Skin epidermis (tissue), 12 donors: Measurements from ENCODE around the gene ARMH4.
"Not testable (repeated sequence)": the region's sequence is repeated elsewhere in the genome, so short reads cannot be mapped to it uniquely, and the experiment has no call there.

Experiments
- H3K27ac ChIP-seq, 21 experiments: fragments of 200-600 bp; sonication (generic) in 11 of 21; one replicate each; pipeline ENCODE4 v1.5.0; 2020; ENCODE audit warnings: mild to moderate bottlenecking in 3 of 21, inconsistent platforms in 2 of 21, moderate library complexity in 2 of 21
- H3K4me3 ChIP-seq, 7 experiments: fragments of 200-600 bp; sonication (generic) in 2 of 7; one replicate each; pipeline ENCODE4 v1.5.0; 2020; ENCODE audit warnings: inconsistent platforms in 2 of 7, mild to moderate bottlenecking in 2 of 7, moderate library complexity in 1 of 7

ARMH4 gene

DNA sequence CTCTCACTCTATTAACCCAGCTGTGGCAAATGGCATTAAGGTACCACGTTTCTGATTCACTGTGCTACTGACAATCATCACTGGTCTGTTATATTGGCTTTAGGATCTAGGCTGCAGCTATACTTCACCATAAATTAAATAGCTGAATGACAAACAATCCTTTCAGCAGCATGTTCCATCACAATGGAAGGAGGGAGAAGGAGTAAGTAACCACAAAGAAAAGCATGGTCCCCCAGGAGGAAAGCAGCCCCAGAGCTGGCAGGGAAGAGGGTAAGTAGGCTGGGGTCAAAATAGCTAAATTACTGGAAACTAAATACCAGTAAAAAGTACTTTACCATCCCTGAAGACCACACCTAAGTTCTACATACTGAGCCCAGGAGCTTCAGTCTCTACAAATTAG lies 2.8 kb downstream of the ARMH4 start:
- Histone ChIP-seq H3K4me3 (no peak overlapping the region), H3K27ac (no peak overlapping the region)

DNA sequence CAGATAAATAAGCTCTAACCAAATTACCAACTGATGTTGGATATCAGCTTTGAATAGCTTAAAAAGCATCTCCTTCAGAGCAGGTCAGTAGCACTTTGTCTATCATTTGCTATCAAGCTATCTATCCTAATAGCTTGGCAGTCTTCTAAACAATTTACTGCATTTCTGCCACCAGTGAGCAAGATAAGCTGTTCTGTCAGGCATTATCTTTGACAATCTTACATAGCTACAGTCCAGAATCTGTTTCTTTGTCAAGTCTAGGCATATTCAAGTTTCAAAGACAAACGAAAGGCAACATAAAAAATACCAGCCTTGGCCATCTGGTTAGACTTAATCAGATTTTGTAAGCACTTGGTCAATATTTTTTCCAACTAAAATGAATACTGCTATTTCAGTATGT lies 5.6 kb downstream of the ARMH4 start:
- Histone ChIP-seq H3K4me3 (no peak overlapping the region), H3K27ac (no peak overlapping the region)

DNA sequence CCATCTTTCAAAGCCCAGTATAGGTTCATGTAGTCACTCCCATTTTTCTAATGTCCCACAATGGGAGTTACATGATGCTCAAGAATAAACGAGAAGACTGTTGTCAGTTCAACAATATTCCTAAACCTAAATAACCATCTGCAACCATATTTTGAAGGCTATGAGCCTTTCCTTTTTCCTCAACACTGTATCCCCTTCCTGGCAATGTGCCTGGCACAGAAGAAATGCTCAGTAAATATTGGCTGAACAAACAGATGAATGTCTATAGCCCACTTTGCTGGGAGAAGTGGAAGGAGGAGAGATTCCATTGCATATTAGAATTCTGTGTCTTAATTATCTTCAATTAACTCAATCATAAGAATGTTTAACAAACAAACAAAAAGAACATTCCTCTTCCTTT lies 6.1 kb downstream of the ARMH4 start:
- Histone ChIP-seq H3K27ac (no peak overlapping the region), H3K4me3 (no peak overlapping the region)

- no peak overlapping the region for H3K27ac ChIP-seq
- no peak overlapping the region for H3K4me3 ChIP-seq
Measured at GRCh38 chr14:58143106-58143505, 8.9 kb downstream of the ARMH4 start.

DNA sequence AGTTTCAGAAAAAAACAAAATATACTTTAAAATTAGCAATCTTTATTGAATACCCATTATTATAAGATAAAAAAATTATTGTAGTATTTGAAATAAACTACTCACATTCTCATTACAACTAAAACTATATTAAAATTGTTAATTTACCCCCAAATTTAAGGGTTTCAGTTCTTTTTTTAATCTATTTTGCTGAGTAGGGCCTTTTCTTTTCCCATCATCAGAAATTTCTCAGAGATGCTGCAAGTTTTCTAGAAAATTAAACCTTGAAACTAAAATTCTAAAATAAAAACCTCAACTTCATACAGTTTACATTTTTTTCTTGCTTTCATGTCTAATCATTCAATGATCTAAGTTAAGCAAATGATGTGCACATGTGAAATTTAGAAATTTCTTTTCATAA lies 10.1 kb downstream of the ARMH4 start:
- no peak overlapping the region for H3K27ac ChIP-seq
- H3K4me3 ChIP-seq: no peak overlapping the region

DNA sequence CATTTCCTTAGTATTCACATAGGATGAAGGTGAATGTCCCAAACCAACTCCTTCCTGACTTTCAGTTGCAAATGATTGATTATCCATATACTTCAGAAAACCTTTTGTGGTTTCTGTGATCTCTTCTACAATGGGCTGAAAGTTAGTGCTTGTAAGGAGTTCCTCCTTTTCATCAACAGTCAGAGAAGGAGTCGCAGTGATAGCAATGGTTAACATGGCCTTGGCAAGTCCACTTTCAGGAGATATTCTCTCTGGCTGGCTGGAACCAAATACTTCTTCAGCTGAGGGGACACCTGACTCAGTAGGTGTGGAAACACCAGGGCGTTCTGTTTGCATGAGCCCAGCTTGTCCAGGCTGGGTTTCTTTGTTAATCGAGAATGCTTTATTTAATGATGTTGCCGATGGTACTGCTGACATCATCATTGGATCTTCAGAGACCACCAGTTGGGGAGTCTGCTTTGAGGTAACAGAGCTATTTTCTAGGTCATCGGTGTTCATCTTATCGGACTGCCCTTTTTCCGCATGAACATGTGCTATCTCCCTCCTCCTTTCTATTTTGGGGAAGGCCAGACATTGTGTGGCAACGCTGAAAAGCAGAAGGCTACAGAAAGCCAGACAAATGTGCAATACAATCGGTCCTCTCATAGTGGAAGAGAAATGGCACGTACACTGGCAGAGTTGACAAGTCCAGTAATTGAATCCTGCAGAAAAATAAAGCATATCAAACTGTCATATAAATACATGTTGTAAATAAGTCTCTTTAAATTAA lies 13.1 kb downstream of the ARMH4 start:
- H3K4me3 ChIP-seq: no peak overlapping the region

DNA sequence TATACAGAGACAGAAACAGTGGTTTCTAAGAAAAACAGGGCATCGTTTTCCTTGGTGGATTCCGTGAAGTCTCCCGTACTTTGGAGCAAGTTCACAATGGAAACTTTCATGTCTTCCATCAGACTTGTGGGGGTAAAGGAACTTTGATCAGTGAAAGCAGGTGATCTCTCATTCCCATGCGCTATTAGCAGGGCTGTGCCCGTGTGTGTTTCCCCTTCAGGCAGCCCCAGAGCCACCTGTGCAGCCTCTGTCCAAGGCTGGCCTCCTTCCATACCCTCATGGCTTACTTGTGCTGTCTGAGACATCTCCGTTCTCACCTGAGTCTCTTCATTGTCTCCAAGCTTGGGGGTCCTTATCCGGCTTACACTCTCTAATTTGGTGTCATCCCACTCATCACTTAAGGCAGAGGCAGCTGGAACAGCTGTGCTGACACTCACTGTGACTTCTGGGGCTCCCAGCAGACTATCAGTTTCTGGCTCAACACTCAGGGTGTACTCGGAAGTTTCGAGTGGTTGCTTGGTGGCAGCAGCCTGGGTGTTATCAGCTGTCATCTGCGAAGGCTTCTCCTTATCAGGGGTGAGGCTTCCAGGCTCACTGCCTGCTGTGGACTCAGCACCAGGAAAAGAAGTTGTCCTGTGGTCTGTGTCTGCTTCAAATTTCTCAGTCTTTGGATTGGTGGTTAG lies 13.8 kb downstream of the ARMH4 start:
- no peak overlapping the region for H3K4me3 ChIP-seq
- no peak overlapping the region for H3K27ac ChIP-seq

More for the DNA sequence above, 13.1 kb downstream of the ARMH4 start:
- H3K27ac ChIP-seq: no peak overlapping the region

DNA sequence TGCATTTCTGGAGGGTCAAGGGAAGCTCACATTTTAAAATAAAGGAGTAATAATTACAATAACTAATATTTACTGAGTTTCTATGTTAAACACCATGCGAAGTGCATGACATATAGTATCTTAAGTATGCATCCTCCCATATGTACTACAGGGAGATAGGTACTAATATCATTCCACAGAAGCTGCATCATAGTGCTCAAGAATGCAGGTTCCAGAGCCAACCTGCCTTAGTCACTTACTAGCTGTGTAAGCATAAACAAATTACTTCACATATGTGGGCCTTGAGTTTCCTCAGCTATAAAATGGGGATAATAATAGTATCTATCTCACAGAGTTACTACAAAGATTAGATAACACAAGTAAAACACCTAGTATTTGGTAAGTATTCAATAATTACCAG lies 18.3 kb downstream of the ARMH4 start:
- Histone ChIP-seq H3K27ac (no peak overlapping the region), H3K4me3 (no peak overlapping the region)

DNA sequence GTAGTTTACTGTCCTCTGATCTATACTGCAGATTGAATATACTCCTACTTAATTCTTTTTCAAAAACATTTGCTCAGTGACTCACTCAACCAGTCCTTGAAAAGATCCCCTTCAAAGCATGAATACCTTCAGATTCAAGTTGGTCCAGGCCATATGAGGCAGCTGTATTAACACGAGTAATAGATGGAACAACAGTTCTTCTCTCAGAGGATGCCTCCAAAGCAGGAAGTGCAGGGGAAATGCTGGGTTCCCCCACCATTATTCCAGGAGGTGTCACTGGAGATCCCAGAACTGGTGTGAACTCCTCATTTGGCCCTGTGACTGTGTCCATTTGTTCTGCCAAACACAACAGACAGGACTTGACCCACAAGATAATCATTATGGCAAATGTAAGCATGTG lies 20.6 kb downstream of the ARMH4 start:
- H3K27ac ChIP-seq: no peak overlapping the region
- H3K4me3 ChIP-seq: no peak overlapping the region

GRCh38 chr14:58130116-58130782 lies 21.8 kb downstream of the ARMH4 start:
- Histone ChIP-seq H3K27ac (no peak overlapping the region), H3K4me3 (no peak overlapping the region)

DNA sequence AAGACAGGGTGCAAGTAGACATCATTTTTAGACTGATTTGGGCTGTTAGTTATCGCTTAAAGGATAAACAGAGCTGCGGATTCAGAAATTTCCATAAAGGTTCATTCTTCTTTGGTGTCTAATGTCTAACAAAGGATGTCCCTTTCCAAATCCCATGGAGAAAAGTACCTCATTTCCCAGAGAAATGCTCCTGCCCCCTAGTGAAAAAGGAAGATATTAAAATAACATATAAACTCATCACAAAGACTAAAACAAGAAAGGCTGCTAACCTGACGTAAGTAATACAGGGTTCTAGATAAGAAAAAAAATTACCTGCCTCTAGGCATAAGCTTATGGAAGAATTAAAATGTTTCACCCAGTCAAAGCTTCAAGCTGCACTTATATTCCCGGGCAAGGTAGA lies 22.8 kb downstream of the ARMH4 start:
- no peak overlapping the region for H3K4me3 ChIP-seq

DNA sequence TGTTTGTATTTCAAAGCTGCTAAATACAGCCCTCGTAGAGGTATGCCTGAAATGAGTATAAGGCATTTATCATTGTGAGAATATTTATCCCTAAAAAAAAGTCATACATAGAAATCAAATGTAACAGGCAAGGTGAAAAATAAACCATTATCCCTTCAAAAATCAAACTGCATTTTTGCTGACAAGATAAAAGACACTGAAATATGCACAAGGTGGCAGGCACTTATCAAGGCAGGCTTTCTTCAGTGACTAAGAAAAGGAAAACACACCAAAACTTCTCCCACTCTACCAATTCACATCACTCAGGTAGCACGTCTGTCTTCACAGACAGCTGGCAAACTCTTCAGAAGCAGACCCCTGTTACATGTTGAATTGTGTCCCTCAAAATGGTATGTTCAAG lies 23.6 kb downstream of the ARMH4 start:
- H3K4me3 ChIP-seq: no peak overlapping the region
- H3K27ac ChIP-seq: no peak overlapping the region

More for the DNA sequence above, 22.8 kb downstream of the ARMH4 start:
- no peak overlapping the region for H3K27ac ChIP-seq

DNA sequence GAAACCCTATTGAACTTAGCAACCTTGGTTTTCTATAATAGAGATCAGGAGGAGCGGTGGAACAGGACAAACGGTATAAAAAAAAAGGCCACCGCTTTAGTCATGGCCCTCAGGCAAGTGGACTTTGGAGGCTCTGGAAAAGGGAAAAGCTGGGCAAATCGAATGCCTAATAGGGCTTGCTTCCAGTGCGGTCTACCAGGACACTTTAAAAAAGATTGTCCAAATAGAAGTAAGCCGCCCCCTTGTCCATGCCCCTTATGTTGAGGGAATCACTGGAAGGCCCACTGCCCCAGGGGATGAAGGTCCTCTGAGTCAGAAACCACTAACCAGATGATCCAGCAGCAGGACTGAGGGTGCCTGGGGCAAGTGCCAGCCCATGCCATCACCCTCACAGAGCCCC lies 29.5 kb downstream of the ARMH4 start:
- H3K27ac ChIP-seq, H3K4me3 ChIP-seq: not testable (repeated sequence)

DNA sequence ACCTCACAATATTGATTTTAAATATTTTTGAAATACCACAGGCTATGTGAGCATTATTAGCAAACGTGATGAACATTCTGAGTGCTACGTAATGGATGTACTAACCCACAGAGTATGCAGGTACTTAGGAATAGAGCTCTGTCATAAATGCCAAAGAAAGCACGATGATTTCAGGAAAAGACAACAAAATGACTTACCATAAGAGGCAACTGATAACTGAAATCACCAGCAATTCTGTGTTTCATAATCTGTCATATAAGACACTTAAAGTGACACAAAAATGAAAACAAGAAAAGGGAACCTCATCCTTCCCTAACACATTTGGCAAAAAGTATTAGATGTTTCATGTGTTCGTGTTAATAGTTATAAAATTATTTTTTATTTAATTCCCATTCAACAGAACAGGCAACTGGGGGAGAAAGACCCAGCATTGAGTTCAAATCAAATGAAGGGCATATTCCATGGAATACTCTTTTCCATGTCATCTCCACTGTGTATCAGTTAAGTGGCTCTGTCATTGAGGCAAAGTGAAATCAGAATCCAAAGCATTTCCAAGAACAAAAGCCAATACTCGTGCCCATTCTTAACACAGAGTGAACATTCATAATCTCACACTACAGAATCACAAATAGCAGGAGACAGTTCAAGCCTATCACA lies 30.4 kb downstream of the ARMH4 start:
- Histone ChIP-seq H3K27ac (no peak overlapping the region), H3K4me3 (no peak overlapping the region)

GRCh38 chr14:58119381-58119780 lies 32.6 kb downstream of the ARMH4 start:
- Histone ChIP-seq H3K4me3 (no peak overlapping the region), H3K27ac (no peak overlapping the region)

DNA sequence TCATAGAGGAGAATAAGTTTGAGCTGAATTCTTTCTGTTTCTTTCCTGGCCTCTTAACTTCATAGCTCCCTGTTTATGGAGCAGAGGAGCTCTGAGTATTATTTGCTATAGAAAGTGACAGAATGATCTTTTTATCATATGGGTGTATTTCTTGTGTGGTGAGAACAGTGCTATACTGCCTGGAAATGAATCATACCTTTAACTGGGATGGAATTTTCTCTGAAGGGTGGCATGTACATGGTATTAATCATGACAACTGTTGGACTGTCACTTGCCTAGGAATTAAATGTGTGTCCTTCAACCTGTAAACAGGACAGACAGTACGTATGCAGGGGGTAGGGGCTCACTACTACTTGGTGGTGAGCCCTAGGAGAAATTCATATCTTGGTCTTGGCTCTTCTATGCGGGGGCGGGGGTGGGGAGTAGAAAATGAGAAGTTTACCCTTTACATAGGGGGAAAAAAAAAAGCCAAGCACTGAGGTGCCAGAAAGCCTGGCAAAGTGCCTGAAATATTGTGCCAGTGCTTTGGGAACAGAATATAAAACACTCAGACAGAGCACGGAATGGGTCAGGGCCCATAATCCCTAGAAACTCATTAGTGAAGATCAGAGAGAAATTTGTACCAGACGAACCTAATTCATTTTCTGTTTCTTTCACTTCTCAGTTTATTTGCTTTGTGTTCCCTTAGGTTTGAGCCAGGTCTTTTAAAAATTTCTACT lies 33.8 kb downstream of the ARMH4 start:
- no peak overlapping the region for H3K4me3 ChIP-seq
- H3K27ac ChIP-seq: no peak overlapping the region

- H3K27ac ChIP-seq: no peak overlapping the region
Measured at GRCh38 chr14:58109744-58110143, 42.3 kb downstream of the ARMH4 start.

GRCh38 chr14:58108717-58109116 lies 43.3 kb downstream of the ARMH4 start:
- Histone ChIP-seq H3K4me3 (no peak overlapping the region), H3K27ac (no peak overlapping the region)

More at GRCh38 chr14:58109744-58110143, 42.3 kb downstream of the ARMH4 start:
- no peak overlapping the region for H3K4me3 ChIP-seq

- no peak overlapping the region for H3K27ac ChIP-seq
- H3K4me3 ChIP-seq: no peak overlapping the region
Measured at GRCh38 chr14:58107947-58108552, 44.0 kb downstream of the ARMH4 start.
